IMR-90 (cell line): ENCODE measurements around the gene CACNA2D3. TPM values are rescaled to one million over a fixed set of nuclear protein-coding genes. Genes with fewer than 3 reads are reported as not detected.

ENCODE experiments used
- ATAC-seq: fragments of 200-7000 bp; cut with Tn5 transposase; 2 replicates; pipeline ENCODE4 v1.9.1; 2020; ENCODE audit warnings: low read depth, mild to moderate bottlenecking, moderate library complexity
- BruUV-seq: library from RNA; stranded (reverse); fragments of 400-500 nt; replicated peaks from 2 replicates; lab custom pipeline; 2021; lab: Mats Ljungman, UMichigan
- CTCF ChIA-PET: fragments of 300-600 bp; formaldehyde crosslinking; extraction: SDS; loops from one replicate; lab custom pipeline; 2021; ENCODE audit warnings: antibody characterized with exemption; lab: Yijun Ruan, JAX
- POLR2A ChIA-PET: fragments of 300-600 bp; sonication (Branson Sonifier 250); formaldehyde crosslinking; loops from one replicate; lab custom pipeline; 2022; ENCODE audit warnings: antibody characterized with exemption; ENCODE audit not compliant: unreplicated experiment; lab: Charles Lee
- DNase-seq: peaks from one replicate; pipeline ENCODE4 v3.0.0; 2013
- H2AFZ ChIP-seq: replicated peaks from 2 replicates; pipeline ENCODE3; 2013; ENCODE audit warnings: low read length, mild to moderate bottlenecking; ENCODE audit not compliant: poor library complexity
- H2AK5ac ChIP-seq: 2 replicates; pipeline ENCODE4 v1.6.1; 2013; ENCODE audit warnings: low read depth, low read length, inconsistent platforms
- H2AK9ac ChIP-seq: replicated peaks from 2 replicates; pipeline ENCODE3; 2013; ENCODE audit warnings: mild to moderate bottlenecking, low read depth, low read length, moderate library complexity; ENCODE audit not compliant: poor library complexity
- H2BK120ac ChIP-seq: 2 replicates; pipeline ENCODE4 v1.6.1; 2013; ENCODE audit warnings: low read depth, low read length, inconsistent platforms
- H2BK15ac ChIP-seq: 3 replicates; pipeline ENCODE4 v1.6.1; 2013; ENCODE audit warnings: low read depth, low read length, inconsistent platforms
- H2BK20ac ChIP-seq: 2 replicates; pipeline ENCODE4 v1.6.1; 2013; ENCODE audit warnings: low read depth, mild to moderate bottlenecking, inconsistent platforms, low read length, moderate library complexity
- H2BK5ac ChIP-seq: 2 replicates; pipeline ENCODE4 v1.6.1; 2013; ENCODE audit warnings: mild to moderate bottlenecking, low read depth, low read length, inconsistent platforms; ENCODE audit not compliant: poor library complexity, severe bottlenecking
- H3K14ac ChIP-seq: replicated peaks from 2 replicates; pipeline ENCODE4 v1.6.1; 2013; ENCODE audit warnings: low read depth, low read length, inconsistent platforms
- H3K18ac ChIP-seq: 2 replicates; pipeline ENCODE4 v1.6.1; 2013; ENCODE audit warnings: low read depth, low read length, control low read depth
- H3K23ac ChIP-seq: 2 replicates; pipeline ENCODE4 v1.6.1; 2013; ENCODE audit warnings: low read depth, low read length, inconsistent platforms
- H3K27ac ChIP-seq: 2 replicates; pipeline ENCODE4 v1.5.1; 2013; ENCODE audit warnings: mild to moderate bottlenecking, control low read depth, low read length; ENCODE audit not compliant: insufficient read depth
- H3K27me3 ChIP-seq: 2 replicates; pipeline ENCODE4 v1.6.1; 2013; ENCODE audit warnings: low read length; ENCODE audit not compliant: control insufficient read depth, insufficient read depth
- H3K36me3 ChIP-seq: 2 replicates; pipeline ENCODE4 v1.6.1; 2013; ENCODE audit warnings: low read length, mixed read lengths; ENCODE audit not compliant: control insufficient read depth, insufficient read depth
- H3K4ac ChIP-seq: 2 replicates; pipeline ENCODE4 v1.6.1; 2013; ENCODE audit warnings: low read depth, low read length, inconsistent platforms
- H3K4me1 ChIP-seq: 2 replicates; pipeline ENCODE4 v1.6.1; 2013; ENCODE audit warnings: low read length, mixed read lengths; ENCODE audit not compliant: control insufficient read depth, insufficient read depth
- H3K4me2 ChIP-seq: 2 replicates; pipeline ENCODE4 v1.6.1; 2013; ENCODE audit warnings: low read depth, mild to moderate bottlenecking, control low read depth, low read length, moderate library complexity
- H3K4me3 ChIP-seq: 2 replicates; pipeline ENCODE4 v1.5.1; 2013; ENCODE audit warnings: low read depth, mild to moderate bottlenecking, control low read depth, low read length, moderate library complexity; ENCODE audit not compliant: insufficient read depth
- H3K56ac ChIP-seq: 2 replicates; pipeline ENCODE4 v1.6.1; 2013; ENCODE audit warnings: low read length, inconsistent platforms; ENCODE audit not compliant: insufficient read depth; ENCODE audit errors: extremely low read depth
- H3K79me1 ChIP-seq, 2 experiments: 2 replicates each; pipeline ENCODE4 v1.6.1; 2013; ENCODE audit warnings: low read length in 2 of 2, inconsistent platforms in 1 of 2, low read depth in 1 of 2
- H3K9ac ChIP-seq: 2 replicates; pipeline ENCODE4 v1.6.1; 2013; ENCODE audit warnings: low read depth, low read length, control low read depth
- H3K9me1 ChIP-seq: 2 replicates; pipeline ENCODE4 v1.6.1; 2013; ENCODE audit warnings: low read length, inconsistent platforms; ENCODE audit not compliant: insufficient read depth
- H3K9me3 ChIP-seq: 2 replicates; pipeline ENCODE4 v1.6.1; 2013; ENCODE audit warnings: low read length; ENCODE audit not compliant: control insufficient read depth, insufficient read depth
- H4K20me1 ChIP-seq: 2 replicates; pipeline ENCODE4 v1.6.1; 2013; ENCODE audit warnings: low read length, inconsistent platforms; ENCODE audit not compliant: insufficient read depth
- H4K5ac ChIP-seq: 2 replicates; pipeline ENCODE4 v1.6.1; 2013; ENCODE audit warnings: mild to moderate bottlenecking, low read depth, low read length, control low read depth
- H4K8ac ChIP-seq, 2 experiments: 2 replicates each; pipeline ENCODE4 v1.6.1; 2013; ENCODE audit warnings: low read depth in 2 of 2, low read length in 2 of 2, control low read depth in 1 of 2, inconsistent platforms in 1 of 2
- H4K91ac ChIP-seq: 2 replicates; pipeline ENCODE4 v1.6.1; 2013; ENCODE audit warnings: low read depth, low read length, inconsistent platforms; ENCODE audit not compliant: insufficient read depth
- BHLHE40 ChIP-seq: fragments of 150-350 bp; IDR thresholded peaks from 2 replicates; pipeline ENCODE4 v1.6.1; 2016; ENCODE audit warnings: mild to moderate bottlenecking, low read depth, low read length
- CEBPB ChIP-seq: IDR thresholded peaks from 2 replicates; pipeline ENCODE4 v1.6.1; 2012; ENCODE audit warnings: low read depth, low read length, improper control_type of control experiment
- CHD1 ChIP-seq: IDR thresholded peaks from 2 replicates; pipeline ENCODE4 v1.6.1; 2012; ENCODE audit warnings: low read depth, low read length, improper control_type of control experiment
- CTCF ChIP-seq: conservative IDR thresholded peaks from 2 replicates; pipeline ENCODE4 v1.5.1; 2012; ENCODE audit warnings: mild to moderate bottlenecking, low read depth, low read length, improper control_type of control experiment
- MAFK ChIP-seq: IDR thresholded peaks from 2 replicates; pipeline ENCODE4 v1.6.1; 2012; ENCODE audit warnings: low read depth, low read length, improper control_type of control experiment
- MAZ ChIP-seq: IDR thresholded peaks from 2 replicates; pipeline ENCODE4 v1.6.1; 2012; ENCODE audit warnings: low read depth, mild to moderate bottlenecking, low read length, improper control_type of control experiment, moderate library complexity, borderline replicate concordance
- MXI1 ChIP-seq: IDR thresholded peaks from 2 replicates; pipeline ENCODE4 v1.6.1; 2012; ENCODE audit warnings: low read depth, mild to moderate bottlenecking, low read length, moderate library complexity, borderline replicate concordance
- NFE2L2 ChIP-seq: fragments of 150-350 bp; IDR thresholded peaks from 2 replicates; pipeline ENCODE4 v1.6.1; 2016; ENCODE audit warnings: low read depth, mild to moderate bottlenecking, low read length
- POLR2A ChIP-seq: IDR thresholded peaks from 2 replicates; pipeline ENCODE4 v1.6.1; 2012; ENCODE audit warnings: mild to moderate bottlenecking, low read depth, low read length
- RFX5 ChIP-seq: IDR thresholded peaks from 2 replicates; pipeline ENCODE4 v1.8.0; 2012; ENCODE audit warnings: low read depth, mild to moderate bottlenecking, low read length, moderate library complexity
- WGBS, 2 experiments: methylation state at CpG; one replicate each; pipeline versions ENCODE4 v1.1.5 to v1.1.7; 2013; ENCODE audit warnings: missing lambda C conversion rate in 2 of 2; ENCODE audit not compliant: insufficient read length in 1 of 2; ENCODE audit errors: extremely low coverage in 2 of 2; 5-methylcytosine and 5-hydroxymethylcytosine counted together
- dilution Hi-C: fragments of 300-500 bp; cut with HindIII; formaldehyde crosslinking; loops from one replicate; pipeline ENCODE4 v1.14.3; 2018; ENCODE audit warnings: low sequenced_read_pairs; ENCODE audit not compliant: unreplicated experiment
- in situ Hi-C: fragments of 300-500 bp; cut with MboI; formaldehyde crosslinking; loops from 3 replicates; pipeline ENCODE4 v1.14.3; 2019; ENCODE audit warnings: low sequenced_read_pairs, inconsistent platforms, mixed read lengths
- intact Hi-C: fragments of 100-400 bp; cut with micrococcal nuclease; formaldehyde crosslinking; loops from 2 replicates; pipeline ENCODE4 v1.10.0; 2022
- polyA plus RNA-seq, 3 experiments: library from polyadenylated mRNA; depleted of rRNA; stranded (reverse); fragments of >200 nt; gene quantifications; 2 replicates each; pipeline ENCODE4 v1.2.3, GENCODE V29; 2012; ENCODE audit warnings: low replicate concordance in 1 of 3
- total RNA-seq: library from RNA; depleted of rRNA; stranded (reverse); fragments of >200 nt; gene quantifications from 2 replicates; pipeline ENCODE4 v1.2.3, GENCODE V29; 2012
- TF ChIP-seq, protein P1 (sequence below): fragments of 150-350 bp; IDR thresholded peaks from 2 replicates; pipeline ENCODE4 v1.6.1; 2016; ENCODE audit warnings: low read depth, mild to moderate bottlenecking, low read length, moderate library complexity, borderline replicate concordance

CACNA2D3 gene
- total and polyA plus RNA-seq, 2 of the 4 experiments (the other 2 are of a cell fraction), result 0.36 to 0.41 TPM

- no peak overlapping the region for H3K27ac ChIP-seq
- no TSS peak for BruUV-seq
- no CpG with 5 or more reads among the region's 5 CpGs for WGBS, 2 experiments
- no peak overlapping the region for H2AK5ac ChIP-seq
- H3K4me3 ChIP-seq, result no peak overlapping the region
- no peak for ATAC-seq
- no peak overlapping the region for H3K23ac ChIP-seq
- ChIA-PET CTCF (no interaction called here), POLR2A (no interaction called here)
- DNase-seq, result no peak
- H3K9ac ChIP-seq, result no peak overlapping the region
- no peak overlapping the region for H3K14ac ChIP-seq
- no peaks in the 10 kb centered on the region for H3K9me1 ChIP-seq
- peaks cover 9% of the 10 kb centered on the region for H3K9me3 ChIP-seq
- no peak overlapping the region for H3K18ac ChIP-seq
- no peaks in the 10 kb centered on the region for H4K20me1 ChIP-seq
- H3K4ac ChIP-seq, result no peak overlapping the region
- in situ Hi-C loops (no loop called here), intact Hi-C loops (no loop called here), dilution Hi-C loops (no loop called here)
- no peak overlapping the region for H4K5ac ChIP-seq
- H3K4me1 ChIP-seq, result no peaks in the 10 kb centered on the region
- H4K91ac ChIP-seq, result no peak overlapping the region
- H2AK9ac ChIP-seq, result no peak overlapping the region
- no peak overlapping the region for H3K56ac ChIP-seq
- H4K8ac ChIP-seq, result no peak overlapping the region
- H2BK5ac ChIP-seq, result no peak overlapping the region
- no peak overlapping the region for H3K4me2 ChIP-seq
- TF ChIP-seq BHLHE40 (no peak), NFE2L2 (no peak), CHD1 (no peak), CTCF (no peak), POLR2A (no peak), MAFK (no peak), RFX5 (no peak), CEBPB (no peak), MAZ (no peak), MXI1 (no peak)
- TF ChIP-seq, protein P1, sequence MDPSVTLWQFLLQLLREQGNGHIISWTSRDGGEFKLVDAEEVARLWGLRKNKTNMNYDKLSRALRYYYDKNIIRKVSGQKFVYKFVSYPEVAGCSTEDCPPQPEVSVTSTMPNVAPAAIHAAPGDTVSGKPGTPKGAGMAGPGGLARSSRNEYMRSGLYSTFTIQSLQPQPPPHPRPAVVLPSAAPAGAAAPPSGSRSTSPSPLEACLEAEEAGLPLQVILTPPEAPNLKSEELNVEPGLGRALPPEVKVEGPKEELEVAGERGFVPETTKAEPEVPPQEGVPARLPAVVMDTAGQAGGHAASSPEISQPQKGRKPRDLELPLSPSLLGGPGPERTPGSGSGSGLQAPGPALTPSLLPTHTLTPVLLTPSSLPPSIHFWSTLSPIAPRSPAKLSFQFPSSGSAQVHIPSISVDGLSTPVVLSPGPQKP, result no peak
- no peaks in the 10 kb centered on the region for H3K36me3 ChIP-seq
- no peaks in the 10 kb centered on the region for H3K79me1 ChIP-seq
- no peak overlapping the region for H2BK120ac ChIP-seq
- H2BK15ac ChIP-seq, result no peak overlapping the region
- no peak overlapping the region for H2BK20ac ChIP-seq
- H2AFZ ChIP-seq, result no peak overlapping the region
- H3K27me3 ChIP-seq, result no peaks in the 10 kb centered on the region
Observed at GRCh38 chr3:54321520-54321919, 199.2 kb downstream of the CACNA2D3 start.
